NB4 (cell line): ENCODE results near the gene SRXN1.

Experiments
- CTCF ChIP-seq: IDR thresholded peaks from one replicate; pipeline ENCODE4 v1.5.1; 2012; ENCODE audit warnings: low read depth, low read length
- POLR2A ChIP-seq: IDR thresholded peaks from 2 replicates; pipeline ENCODE4 v1.6.1; 2011; ENCODE audit warnings: mild to moderate bottlenecking; ENCODE audit not compliant: insufficient read length; ENCODE audit errors: extremely low read depth

DNA sequence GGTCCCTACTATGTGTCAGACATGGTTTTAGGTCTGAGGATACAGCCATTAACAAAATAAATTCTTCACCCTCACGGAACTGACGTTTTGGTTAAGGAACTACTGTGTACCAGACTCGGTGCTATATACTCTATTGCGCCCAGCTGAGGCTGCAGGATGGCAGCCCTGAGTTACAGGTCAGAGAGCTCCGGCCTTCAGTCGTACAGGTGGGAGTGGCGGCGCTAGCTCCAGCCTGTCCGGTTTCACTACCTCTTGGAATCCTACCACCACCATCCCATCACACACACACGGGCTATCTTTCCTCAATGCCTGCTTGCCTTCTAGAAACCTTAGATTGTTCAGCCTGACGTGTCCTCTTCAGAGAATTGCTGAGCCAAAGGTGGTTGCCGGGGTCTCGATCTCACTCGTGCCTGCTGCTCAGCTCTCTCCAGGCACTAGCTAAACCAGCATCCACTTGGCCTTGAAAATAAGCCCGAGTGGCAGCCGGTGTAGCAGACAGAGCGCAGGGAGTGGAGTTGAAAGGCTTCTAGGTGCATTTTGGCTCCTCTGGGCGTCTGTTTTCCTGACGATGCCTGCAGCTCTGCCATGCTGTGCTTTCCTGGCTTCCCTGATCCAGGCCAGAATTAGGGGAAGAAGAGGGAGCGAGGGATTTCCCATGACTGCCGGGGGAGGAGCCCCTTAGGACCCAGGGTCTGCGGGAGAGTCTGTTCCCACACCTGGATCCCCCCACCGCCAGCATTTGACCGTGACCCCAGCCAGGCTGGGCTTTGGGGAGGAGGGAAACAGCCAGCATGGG is 41.8 kb downstream of the SRXN1 start:
- TF ChIP-seq CTCF: no peak
- no peak for TF ChIP-seq POLR2A
